DMS79 (cell line): ENCODE results near the gene SPINK1.
A peak's percentile ranks its signal among the peaks of the same experiment; 100 is the strongest.
"Not testable (repeated sequence)": the region's sequence is repeated elsewhere in the genome, so short reads cannot be mapped to it uniquely, and the experiment has no call there.

Experiments
- DNase-seq: peaks from one replicate; lab custom pipeline; 2025; lab: John Stamatoyannopoulos, UW

Gene SPINK1

DNA sequence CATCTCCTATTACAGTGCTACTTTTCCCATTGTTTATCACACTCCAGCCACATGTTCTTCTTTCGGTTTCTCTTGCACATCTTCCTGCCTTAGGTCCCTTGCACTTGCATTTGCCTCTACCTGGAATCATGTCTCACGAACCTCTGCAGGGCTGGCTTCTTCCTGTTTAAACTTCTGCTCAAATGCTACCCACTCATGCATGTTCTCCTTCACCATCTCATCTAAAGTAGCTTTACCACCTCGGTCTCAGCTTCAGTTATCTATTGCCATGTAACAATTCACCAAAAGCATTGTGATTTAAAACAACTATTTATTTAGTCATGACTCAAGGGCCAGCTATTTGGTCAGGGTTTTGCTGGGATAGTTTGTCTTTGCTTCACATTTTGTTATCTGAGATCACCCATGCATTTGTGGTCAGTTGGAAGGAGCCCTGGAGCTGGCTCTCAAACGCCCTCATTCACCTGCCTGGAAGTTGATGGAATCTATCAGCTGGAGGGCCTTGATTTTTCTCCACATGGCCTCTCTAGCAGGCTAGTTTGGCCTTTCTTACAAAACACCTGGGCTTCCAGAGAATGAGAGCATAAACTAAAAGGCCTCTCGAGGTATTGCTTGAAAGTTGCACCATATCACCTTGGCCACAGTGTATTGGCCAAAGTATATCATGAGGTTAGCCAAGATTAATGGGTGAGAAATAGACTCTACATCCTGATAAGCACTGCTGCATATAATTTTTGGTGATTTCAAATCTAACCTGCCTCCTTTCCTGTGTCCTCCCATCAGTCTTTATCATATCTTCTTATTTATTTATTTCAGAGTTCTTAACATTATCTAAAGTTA is 21.4 kb downstream of the SPINK1 start:
- DNase-seq: no peak

DNA sequence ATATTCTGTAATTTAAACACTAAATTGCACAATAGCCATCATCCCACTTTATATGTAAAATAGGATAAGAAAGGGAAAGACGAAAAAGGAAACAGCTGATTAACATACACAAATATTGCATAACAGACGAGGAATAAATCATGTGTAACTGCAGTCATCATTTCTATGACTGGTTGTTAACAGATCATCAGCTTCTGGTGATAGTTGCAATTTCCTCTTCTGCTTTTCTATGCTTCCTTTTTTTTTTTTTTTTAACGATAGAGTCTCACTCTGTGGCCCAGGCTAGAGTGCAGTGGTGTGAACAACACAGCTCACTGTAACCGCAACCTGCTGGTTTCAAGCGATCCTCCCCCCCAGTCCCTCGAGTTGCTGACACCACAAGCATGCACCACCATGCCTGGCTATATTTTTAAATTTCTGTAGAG is 26.4 kb downstream of the SPINK1 start:
- DNase-seq: no peak

- DNase-seq: no peak
Measured at GRCh38 chr5:147804334-147804733, 27.1 kb downstream of the SPINK1 start.

GRCh38 chr5:147803926-147804325 is 27.5 kb downstream of the SPINK1 start:
- DNase-seq: no peak

DNA sequence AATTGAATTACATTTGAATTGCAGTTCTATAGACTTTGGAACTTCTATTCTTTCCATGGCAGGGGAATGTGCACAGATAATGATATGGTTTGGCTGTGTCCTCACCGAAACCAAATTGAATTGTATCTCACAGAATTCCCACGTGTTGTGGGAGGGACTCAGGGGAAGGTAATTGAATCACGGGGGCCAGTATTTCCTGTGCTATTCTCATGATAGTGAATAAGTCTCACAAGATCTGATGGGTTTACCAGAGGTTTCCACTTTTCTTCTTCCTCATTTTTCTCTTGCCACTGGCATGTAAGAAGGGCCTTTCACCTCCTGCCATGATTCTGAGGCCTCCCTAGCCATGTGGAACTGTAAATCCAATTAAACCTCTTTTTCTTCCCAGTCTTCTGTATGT is 28.3 kb downstream of the SPINK1 start:
- DNase-seq: not testable (repeated sequence)

GRCh38 chr5:147801461-147801860 is 30.0 kb downstream of the SPINK1 start:
- DNase-seq: no peak

DNA sequence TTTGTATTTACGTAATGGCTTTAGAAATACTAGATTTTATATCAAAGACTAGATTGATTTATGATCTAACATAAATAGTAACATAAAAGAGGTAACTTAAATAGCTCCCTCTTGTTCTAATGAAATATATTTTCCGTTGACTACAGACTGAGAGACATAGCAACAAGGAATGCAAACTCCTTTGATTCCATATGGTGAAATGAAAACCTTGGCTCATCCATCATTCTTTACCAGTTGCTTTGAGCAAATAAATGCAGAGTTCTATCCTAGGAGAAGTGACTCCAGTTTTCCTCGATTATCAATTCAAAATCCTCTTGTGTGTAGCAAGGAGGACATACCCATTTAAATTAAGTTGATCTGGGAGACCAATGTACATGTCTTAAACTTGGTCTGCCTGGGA is 31.0 kb downstream of the SPINK1 start:
- DNase-seq: no peak

DNA sequence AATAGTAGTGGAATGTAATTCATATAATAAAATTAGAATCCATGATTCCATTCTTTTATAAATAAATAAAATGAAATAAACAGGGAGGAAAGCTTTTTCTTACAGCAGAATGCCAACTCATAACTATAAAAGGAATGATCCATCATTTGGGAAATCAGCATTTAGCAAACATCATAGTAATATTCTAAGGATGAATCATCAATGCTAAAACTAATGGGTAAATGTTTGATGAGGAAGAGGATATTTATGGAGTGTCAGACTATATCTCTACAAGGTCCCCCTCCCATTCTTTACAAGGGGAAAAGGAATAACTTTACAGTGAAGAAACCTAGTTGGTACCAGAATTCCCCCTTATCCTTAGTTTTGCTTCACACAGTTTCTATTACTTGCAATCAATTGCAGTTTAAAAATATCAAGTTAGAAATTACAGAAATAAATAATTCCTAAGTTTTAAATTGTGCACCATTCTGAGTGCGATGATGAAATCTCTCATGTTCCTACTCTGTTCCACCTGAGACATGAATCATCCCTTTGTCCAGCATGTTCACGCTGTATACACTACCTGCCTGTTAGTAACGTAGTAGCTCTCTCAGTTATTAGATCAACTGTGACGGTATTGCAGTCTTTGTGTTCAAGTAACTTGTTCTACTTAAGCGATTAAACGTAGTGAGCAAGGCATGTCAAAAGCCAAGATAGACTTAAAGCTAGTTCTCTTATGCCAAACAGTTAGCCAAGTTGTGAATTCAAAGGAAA is 34.7 kb downstream of the SPINK1 start:
- DNase-seq: no peak

GRCh38 chr5:147791181-147791580 is 40.3 kb downstream of the SPINK1 start:
- no peak for DNase-seq

GRCh38 chr5:147789820-147790219 is 41.7 kb downstream of the SPINK1 start:
- no peak for DNase-seq

GRCh38 chr5:147788023-147788422 is 43.4 kb downstream of the SPINK1 start:
- no peak for DNase-seq

DNA sequence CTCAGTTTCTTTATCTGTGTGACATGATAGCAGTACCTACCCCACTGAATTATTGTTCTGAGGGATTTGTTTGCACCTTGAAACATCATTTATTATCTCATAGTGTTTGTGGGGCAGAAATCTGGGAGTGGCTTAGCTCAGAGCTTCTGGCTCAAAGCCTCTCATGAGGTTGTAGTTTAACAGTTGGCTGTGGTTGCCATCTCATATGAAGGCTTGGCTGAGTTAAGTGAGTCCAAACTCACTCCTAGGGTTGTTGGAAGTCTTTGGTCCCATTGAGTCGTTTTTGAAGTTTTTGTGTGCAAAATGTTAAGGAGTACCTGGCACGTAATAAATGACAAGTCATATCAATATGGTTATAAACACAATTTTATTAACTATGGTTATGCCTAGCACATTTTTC is 45.3 kb downstream of the SPINK1 start:
- DNase-seq: no peak

DNA sequence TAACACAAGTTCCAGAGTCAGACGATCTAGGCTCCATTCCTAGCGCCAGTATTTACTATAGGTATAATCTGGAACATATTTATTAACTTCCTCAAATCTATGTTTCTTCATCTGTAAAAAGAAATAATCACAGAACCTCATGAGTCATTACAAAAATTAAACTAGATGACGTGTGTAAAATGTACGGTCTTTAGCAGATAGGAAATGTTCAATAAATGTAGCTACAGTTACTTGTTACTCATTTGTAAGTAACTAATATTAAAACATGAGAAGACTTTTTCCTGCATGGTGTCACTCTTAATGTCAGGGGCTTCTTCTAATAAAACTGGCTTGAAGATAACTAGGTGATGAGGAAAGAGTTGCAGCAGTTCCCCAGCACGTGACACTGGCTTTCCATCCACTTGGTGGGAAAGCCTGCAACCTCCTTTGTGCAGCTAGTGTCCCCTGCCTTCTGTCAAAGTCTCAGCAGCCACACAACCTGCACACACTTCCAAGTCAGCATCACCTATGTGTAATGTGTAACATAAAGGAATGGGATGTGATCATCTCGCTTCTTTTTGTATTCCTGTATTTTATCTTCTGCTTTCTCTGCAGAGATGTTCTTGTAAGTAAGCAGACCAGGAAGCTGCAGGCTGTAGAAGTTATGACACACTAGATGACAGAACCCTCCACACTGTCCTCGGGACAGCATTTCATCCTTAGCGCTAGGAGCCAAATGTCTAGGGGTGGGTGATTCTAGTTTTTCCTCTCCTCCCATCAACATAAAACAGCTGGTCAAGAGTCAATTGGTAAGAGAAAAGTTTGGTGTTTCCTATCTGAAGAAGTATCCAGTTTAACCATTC is 47.1 kb downstream of the SPINK1 start:
- DNase-seq: no peak

- peak; percentile 84 for DNase-seq
Measured at GRCh38 chr5:147782110-147783028, 49.1 kb downstream of the SPINK1 start, which contains the start of gene JAKMIP2. Gene JAKMIP2 (minus strand): TSS chr5:147782728. CDS start chr5:147671806, 110,922 bp downstream.

DNA sequence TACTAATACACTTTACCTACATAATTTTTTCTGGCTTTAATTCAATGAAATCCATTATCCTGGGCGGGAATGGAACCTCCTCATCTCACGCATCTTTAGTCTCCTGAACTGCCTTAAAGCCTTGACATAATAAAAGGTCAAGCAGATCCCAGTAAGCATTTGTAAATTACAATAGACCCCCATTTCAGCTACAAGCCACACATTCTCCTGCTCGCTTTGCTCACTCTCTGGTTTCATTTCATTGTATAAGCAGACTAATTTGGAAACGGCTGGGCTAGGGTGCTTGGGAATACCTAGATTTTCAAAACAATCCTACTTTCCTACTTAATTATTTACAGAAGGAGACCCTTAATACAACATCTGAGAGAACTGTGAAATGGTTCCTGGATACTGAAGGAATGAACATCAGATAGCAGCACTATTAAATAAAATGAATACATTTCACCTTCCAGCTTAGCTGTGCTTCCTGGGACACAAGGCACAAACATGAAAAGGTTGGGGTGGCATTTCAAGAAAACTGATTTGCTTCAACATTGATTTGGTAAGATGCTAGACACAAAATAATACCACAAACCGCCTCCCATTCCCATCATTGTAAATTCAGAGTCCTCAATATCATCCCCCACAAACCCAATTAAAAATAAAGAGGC is 50.4 kb downstream of the SPINK1 start:
- no peak for DNase-seq

DNA sequence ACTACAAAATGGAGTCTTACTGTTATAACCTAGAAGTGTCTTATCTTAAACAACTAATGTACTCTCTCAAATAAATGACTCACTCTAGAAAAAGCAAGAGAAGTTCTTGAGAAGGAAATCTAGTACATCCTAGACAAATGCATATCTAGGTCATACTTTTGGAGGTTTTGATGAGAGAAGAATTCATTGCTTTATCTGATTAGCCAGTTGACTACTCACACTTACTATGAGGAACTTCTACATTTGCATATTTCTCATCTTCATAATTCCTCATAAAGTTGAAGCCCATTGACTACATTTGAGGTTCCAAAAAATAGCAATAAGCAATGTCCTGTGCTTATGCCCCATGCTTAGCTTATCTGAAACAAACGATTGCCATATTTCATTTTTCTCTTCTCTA is 51.8 kb downstream of the SPINK1 start:
- no peak for DNase-seq

- no peak for DNase-seq
Measured at GRCh38 chr5:147776989-147777388, 54.5 kb downstream of the SPINK1 start.
